GM13976 (cell line): Measurements from ENCODE around the gene AAMP.
"Not testable (repeated sequence)": the region's sequence is repeated elsewhere in the genome, so short reads cannot be mapped to it uniquely, and the experiment has no call there.

ENCODE experiments used
- DNase-seq: peaks from one replicate; pipeline ENCODE4 v3.0.0; 2012; ENCODE audit warnings: low spot score
- in situ Hi-C: fragments of 300-500 bp; cut with MboI; formaldehyde crosslinking; loops from one replicate; pipeline ENCODE4 v1.12.0; 2022; ENCODE audit warnings: low sequenced_read_pairs, mixed read lengths, inconsistent platforms; ENCODE audit not compliant: unreplicated experiment
- TF ChIP-seq, protein P1 (sequence below): IDR thresholded peaks from 2 replicates; pipeline ENCODE4 v1.5.1; 2012; ENCODE audit warnings: borderline replicate concordance, mild to moderate bottlenecking; ENCODE audit not compliant: insufficient read depth; ENCODE audit errors: extremely low read depth, missing control alignments, control extremely low read depth

AAMP gene, protein sequence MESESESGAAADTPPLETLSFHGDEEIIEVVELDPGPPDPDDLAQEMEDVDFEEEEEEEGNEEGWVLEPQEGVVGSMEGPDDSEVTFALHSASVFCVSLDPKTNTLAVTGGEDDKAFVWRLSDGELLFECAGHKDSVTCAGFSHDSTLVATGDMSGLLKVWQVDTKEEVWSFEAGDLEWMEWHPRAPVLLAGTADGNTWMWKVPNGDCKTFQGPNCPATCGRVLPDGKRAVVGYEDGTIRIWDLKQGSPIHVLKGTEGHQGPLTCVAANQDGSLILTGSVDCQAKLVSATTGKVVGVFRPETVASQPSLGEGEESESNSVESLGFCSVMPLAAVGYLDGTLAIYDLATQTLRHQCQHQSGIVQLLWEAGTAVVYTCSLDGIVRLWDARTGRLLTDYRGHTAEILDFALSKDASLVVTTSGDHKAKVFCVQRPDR

DNA sequence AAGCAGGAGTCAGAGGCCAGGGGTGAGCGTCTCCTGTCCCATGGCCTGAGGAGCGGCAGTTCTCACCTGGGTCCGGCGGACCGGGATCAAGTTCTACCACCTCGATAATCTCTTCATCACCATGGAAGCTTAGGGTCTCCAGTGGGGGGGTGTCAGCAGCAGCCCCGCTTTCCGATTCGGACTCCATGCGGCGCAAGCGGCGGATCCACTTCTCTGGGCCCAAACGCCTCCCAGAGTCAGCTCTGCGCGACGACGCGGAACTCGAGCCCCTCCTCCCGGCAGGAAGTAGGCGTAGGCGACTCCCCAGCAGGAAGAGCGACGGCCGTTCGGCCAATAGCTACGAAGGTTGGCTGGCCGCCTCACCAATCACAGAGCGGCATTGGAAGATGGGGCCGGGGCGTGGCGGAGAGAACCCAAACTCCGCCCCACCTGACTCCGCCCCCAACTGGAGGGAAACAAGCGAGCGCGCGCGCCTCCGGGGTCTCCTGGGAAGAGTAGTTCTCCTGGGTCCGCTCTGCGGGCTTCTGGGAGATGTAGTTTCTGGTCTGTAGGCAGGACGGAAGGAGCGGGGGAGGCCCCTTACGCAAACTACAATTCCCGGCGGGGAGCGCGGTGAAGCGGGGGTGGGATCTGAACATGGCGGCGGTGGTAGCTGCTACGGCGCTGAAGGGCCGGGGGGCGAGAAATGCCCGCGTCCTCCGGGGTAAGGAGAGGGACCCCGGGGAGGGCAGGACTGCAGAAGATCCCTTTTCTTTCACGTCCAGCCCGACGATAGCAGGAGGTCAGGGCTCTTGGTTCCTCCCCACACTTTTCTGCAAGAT is at the start of gene AAMP, which contains the start of gene PNKD:
Gene AAMP, minus strand, starts transcription at position 238 of the 821 bp plus-strand sequence. Its CDS starts 51 bp downstream, at position 187.
Gene PNKD, plus strand, starts transcription at position 620 of the 821 bp plus-strand sequence. Its CDS starts 17 bp downstream, at position 637.
- in situ Hi-C loops: no loop called here
- peak; percentile 99 for DNase-seq
- TF ChIP-seq, protein P1, sequence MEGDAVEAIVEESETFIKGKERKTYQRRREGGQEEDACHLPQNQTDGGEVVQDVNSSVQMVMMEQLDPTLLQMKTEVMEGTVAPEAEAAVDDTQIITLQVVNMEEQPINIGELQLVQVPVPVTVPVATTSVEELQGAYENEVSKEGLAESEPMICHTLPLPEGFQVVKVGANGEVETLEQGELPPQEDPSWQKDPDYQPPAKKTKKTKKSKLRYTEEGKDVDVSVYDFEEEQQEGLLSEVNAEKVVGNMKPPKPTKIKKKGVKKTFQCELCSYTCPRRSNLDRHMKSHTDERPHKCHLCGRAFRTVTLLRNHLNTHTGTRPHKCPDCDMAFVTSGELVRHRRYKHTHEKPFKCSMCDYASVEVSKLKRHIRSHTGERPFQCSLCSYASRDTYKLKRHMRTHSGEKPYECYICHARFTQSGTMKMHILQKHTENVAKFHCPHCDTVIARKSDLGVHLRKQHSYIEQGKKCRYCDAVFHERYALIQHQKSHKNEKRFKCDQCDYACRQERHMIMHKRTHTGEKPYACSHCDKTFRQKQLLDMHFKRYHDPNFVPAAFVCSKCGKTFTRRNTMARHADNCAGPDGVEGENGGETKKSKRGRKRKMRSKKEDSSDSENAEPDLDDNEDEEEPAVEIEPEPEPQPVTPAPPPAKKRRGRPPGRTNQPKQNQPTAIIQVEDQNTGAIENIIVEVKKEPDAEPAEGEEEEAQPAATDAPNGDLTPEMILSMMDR: no peak

DNA sequence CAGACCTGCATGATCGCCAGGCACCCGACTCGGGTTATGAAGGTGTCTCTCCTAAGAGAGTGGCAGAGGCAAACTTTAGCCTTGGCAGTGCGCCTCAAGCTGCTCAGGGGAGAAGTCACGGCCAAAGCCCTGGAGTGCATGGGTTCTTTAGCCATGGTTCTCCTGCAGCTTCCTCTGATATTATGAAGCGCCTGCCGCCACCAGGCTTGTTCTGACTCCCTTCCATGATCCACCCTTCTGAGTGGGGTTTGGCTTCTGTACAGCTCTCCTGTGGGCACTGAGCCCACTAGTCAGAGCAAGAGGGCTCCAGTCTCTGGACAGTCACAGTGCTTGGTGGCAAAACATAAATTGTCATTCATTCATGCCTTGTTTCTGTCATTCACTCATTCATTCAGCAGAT is 48.3 kb upstream of the AAMP start:
- in situ Hi-C loops: no loop called here
- TF ChIP-seq, protein P1: no peak
- no peak for DNase-seq

DNA sequence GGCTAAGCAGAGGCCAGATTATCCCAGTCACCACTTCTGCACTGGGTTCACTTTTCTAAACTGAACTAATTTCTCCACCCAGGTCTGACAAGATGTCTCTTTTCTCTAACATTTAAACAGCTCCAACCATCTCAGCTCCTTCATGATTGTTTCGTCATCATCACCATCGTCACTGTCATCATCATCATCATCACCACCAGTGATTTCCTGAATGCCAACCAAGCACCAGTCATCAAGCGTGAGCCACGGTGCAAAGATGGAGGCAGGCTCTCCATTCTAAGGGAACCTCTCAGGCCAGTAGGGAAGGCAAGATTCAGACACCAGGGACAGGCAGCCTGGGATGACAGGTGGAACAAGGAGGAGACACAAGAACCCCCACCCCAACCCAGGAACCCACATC is 47.9 kb upstream of the AAMP start:
- TF ChIP-seq, protein P1: no peak
- in situ Hi-C loops: no loop called here

DNA sequence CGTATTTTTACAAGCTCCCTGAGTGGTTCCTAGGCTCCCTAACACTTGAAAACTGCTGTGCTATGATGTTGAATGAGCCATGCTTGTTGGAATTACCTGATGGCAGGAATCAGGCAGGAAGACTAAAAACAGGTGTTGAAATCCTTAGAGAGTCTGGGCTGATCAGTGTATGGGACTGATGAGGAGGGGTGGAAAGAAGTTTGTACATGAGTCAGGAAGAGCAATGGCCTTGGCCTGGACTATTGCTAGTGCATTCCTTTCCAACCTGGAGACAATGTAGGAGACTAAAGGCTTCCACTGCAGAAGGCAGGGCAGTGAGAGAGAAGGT is 47.3 kb upstream of the AAMP start:
- TF ChIP-seq, protein P1: no peak
- no peak for DNase-seq
- in situ Hi-C loops: no loop called here

More for the DNA sequence above, 47.9 kb upstream of the AAMP start:
- DNase-seq: no peak

DNA sequence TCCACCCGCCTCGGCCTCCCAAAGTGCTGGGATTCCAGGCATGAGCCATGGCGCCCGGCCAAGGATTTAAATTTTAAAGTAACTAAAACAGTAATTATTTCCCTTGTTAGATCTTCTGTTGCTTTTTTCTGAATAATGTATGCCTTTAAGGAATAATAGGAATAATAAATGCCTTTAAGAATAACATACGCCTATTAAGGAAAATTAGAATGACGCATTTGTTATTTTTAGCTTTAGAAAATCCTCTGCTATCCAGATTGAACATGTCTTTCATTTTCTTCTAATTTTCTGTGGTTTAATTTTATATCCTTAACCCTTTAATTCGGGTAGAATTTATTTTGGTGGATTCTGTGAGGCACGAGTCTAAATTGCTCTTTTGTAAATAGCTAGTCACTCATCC is 45.5 kb upstream of the AAMP start:
- TF ChIP-seq, protein P1: no peak
- DNase-seq: no peak
- in situ Hi-C loops: no loop called here

DNA sequence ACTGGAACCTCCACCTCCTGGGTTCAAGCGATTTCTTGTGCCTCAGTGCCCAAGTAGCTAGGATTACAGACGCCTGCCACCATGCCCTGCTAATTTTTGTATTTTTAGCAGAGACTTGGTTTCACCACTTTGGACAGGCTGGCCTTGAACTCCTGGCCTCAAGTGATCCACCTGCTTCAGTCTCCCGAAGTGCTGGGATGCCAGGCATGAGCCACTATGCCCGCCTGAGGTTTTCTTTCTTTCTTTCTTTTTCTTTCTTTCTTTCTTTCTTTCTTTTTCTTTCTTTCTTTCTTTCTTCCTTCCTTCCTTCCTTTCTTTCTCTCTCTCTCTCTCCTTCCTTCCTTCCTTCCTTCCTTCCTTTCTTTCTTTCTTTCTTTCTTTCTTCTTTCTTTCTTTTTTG is 44.8 kb upstream of the AAMP start:
- DNase-seq, in situ Hi-C loops: not testable (repeated sequence)

DNA sequence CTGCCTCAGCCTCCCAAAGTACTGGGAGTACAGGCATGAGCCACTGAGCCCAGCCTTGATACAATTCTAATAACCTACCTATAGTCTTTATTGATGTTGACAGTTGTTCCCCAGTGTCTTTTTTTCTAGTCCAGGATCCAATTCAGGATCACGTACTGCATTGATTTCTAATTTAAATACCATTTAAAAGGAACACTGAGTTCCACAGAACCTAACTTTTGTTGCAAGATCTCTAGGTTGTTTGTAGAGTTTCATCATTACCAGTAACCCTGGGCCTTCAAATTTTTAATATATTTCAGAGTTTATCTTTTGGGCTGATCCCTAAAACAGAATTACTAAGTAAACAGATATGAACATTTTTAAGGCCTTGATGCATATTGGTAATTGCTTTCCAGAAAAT is 43.4 kb upstream of the AAMP start:
- in situ Hi-C loops: no loop called here
- TF ChIP-seq, protein P1: no peak
- DNase-seq: no peak
